Heart right ventricle (tissue), 16 donors: Measurements from ENCODE around the gene CDK4. TPM values are rescaled to one million over a fixed set of nuclear protein-coding genes. Genes with fewer than 3 reads are reported as not detected.
A peak's percentile ranks its signal among the peaks of the same experiment; 100 is the strongest.

ENCODE experiments used
- ATAC-seq, 8 donors: fragments of 200-7000 bp; cut with Tn5 transposase; one replicate each; pipeline ENCODE4 v1.9.1; 2020; ENCODE audit warnings: mild to moderate bottlenecking in 8 of 8, moderate library complexity in 8 of 8, moderate number of reproducible peaks in 1 of 8
- DNase-seq, 2 donors: peaks; one replicate each; pipeline ENCODE4 v3.0.0-alpha.2; 2020
- H3K27ac ChIP-seq, 10 donors: fragments of 200-600 bp; sonication (generic) in 2 of 10; one replicate each; pipeline versions ENCODE4 v1.5.0 to v1.8.0; 2020 to 2022; ENCODE audit warnings: mild to moderate bottlenecking in 3 of 10
- H3K27me3 ChIP-seq, 7 donors: fragments of 200-600 bp; one replicate each; pipeline ENCODE4 v1.8.0; 2021 to 2022; ENCODE audit warnings: mild to moderate bottlenecking in 2 of 7
- H3K36me3 ChIP-seq, 9 donors: fragments of 200-600 bp; sonication (generic) in 1 of 9; one replicate each; pipeline versions ENCODE4 v1.5.0 to v1.8.0; 2020 to 2022; ENCODE audit warnings: mild to moderate bottlenecking in 2 of 9
- H3K4me1 ChIP-seq, 9 donors: fragments of 200-600 bp; sonication (generic) in 1 of 9; one replicate each; pipeline versions ENCODE4 v1.5.0 to v1.8.0; 2020 to 2022; ENCODE audit warnings: mild to moderate bottlenecking in 4 of 9
- H3K4me3 ChIP-seq, 10 donors: fragments of 200-600 bp; sonication (generic) in 2 of 10; one replicate each; pipeline versions ENCODE4 v1.5.0 to v1.8.0; 2020 to 2022; ENCODE audit warnings: mild to moderate bottlenecking in 7 of 10, moderate library complexity in 2 of 10
- H3K9me3 ChIP-seq, 11 donors: fragments of 200-600 bp in 10 of 11; sonication (generic) in 2 of 11; one replicate each; pipeline versions ENCODE4 v1.5.0 to v1.8.0; 2013 to 2022; ENCODE audit warnings: mild to moderate bottlenecking in 2 of 11, control low read depth in 1 of 11, moderate library complexity in 1 of 11
- WGBS, 2 donors: extraction: QIAGEN DNeasy Blood & Tissue Kit; methylation state at CpG; one replicate each; pipeline ENCODE4 v1.1.7; 2013; ENCODE audit warnings: inconsistent platforms in 1 of 2; 5-methylcytosine and 5-hydroxymethylcytosine counted together
- intact Hi-C, 10 donors: fragments of 100-400 bp; cut with DNase I; formaldehyde crosslinking; loops; one replicate each; pipeline versions ENCODE4 v1.11.1 to v1.14.2; 2022
- polyA plus RNA-seq, 2 donors: library from polyadenylated mRNA; stranded (reverse); fragments of 200-250 nt; gene quantifications; one replicate each; pipeline ENCODE4 v1.2.3, GENCODE V29; 2013
- total RNA-seq, 10 donors: library from RNA; stranded (reverse); fragmentation: NEBNext Ultra II Directional in 3 of 10; extraction: Animal tissue kit (Norgen Biotek cat#: 25700) in 3 of 10; gene quantifications; one replicate each; pipeline versions ENCODE4 v1.2.1 to v1.2.4, GENCODE V29; 2021 to 2023
- TF ChIP-seq, protein P1 (sequence below), 9 donors: fragments of 200-600 bp; sonication (generic) in 2 of 9; IDR thresholded peaks; one replicate each; pipeline versions ENCODE4 v1.5.0 to v1.8.0; 2021 to 2022; ENCODE audit warnings: antibody characterized with exemption in 9 of 9, mild to moderate bottlenecking in 5 of 9, moderate library complexity in 1 of 9
- donor health status: Arrhythmogenic right ventricular cardiomyopathy.
- donor health status: ischemic (EF 13 %, LVEDD 7.1; RV severe dilation, severe dysfunction).
- donor health status: healthy with polysubstance abuse.
- donor health status: DM: no; HTN: yes; CAD: no.
- donor health status: DM: no; HTN: no; CAD: no.
- donor health status: ischemic (EF 25% LVEDD 6.9; RV normal size, moderate dysfunction).
- donor health status: ischemic (EF 25% LVEDD 5.7; RV mildly dilated, moderate dysfunction).
- donor health status: healthy.
- donor health status: DM: yes; HTN: yes; CAD: no.
- donor health status: Ischemic cardiomyopathy.
- donor health status: ischemic (EF 35%, LVEDD 5.7; RV mildly dilated, moderate dysfunction).
- donor health status: nonischemic (EF 11% LVEDD 7.7; RV severe dilation, severe dysfunction).
- donor health status: DM: yes; HTN: yes; CAD: no.
- donor health status: PGD.
- donor health status: ischemic (EF 29% LVEDD 5.4; RV normal size, mild dysfunction).
- donor health status: nonischemic (EF 23%, LVEDD 6.1; RV moderate dilation, normal function).

CDK4 gene
- total and polyA plus RNA-seq, 12 donors = 21.7 to 74.0 (median 52.0) TPM

DNA sequence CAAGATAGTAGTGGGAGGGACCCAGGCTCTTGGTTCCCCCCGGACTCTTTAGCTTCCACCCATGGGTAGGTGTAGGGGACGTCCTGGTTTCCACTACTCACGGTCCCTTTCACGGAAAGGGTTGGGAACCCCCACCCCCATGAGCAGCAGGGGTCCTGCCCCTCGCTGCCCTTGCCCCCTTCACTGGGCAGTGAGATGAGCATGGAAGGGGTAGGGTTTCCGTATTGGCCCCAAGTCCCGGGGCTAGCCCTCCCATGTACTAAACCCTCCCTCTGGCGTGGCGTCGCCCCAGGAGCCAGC lies 26.3 kb downstream of the CDK4 start:
- H3K9me3 ChIP-seq = no peaks in the 10 kb centered on the region
- H3K27ac ChIP-seq = peak overlapping the region in 8 of 10 donors; percentile 69 to 83 (median 81)
- no peak for DNase-seq
- H3K4me3 ChIP-seq = peak overlapping the region; percentile 13 to 76 (median 64)
- peaks cover 0 to 59% (median 5%) of the 10 kb centered on the region in 9 donors for H3K36me3 ChIP-seq
- H3K27me3 ChIP-seq = peaks cover 0 to 21% (median 0%) of the 10 kb centered on the region in 7 donors
- TF ChIP-seq, protein P1, sequence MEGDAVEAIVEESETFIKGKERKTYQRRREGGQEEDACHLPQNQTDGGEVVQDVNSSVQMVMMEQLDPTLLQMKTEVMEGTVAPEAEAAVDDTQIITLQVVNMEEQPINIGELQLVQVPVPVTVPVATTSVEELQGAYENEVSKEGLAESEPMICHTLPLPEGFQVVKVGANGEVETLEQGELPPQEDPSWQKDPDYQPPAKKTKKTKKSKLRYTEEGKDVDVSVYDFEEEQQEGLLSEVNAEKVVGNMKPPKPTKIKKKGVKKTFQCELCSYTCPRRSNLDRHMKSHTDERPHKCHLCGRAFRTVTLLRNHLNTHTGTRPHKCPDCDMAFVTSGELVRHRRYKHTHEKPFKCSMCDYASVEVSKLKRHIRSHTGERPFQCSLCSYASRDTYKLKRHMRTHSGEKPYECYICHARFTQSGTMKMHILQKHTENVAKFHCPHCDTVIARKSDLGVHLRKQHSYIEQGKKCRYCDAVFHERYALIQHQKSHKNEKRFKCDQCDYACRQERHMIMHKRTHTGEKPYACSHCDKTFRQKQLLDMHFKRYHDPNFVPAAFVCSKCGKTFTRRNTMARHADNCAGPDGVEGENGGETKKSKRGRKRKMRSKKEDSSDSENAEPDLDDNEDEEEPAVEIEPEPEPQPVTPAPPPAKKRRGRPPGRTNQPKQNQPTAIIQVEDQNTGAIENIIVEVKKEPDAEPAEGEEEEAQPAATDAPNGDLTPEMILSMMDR (IDR thresholded peaks at IDR 0.05) = no peak
- H3K4me1 ChIP-seq = peaks cover 0 to 24% (median 14%) of the 10 kb centered on the region in 9 donors
- 16 to 19% methylated on average over 10 of the region's 10 CpGs for WGBS, 2 donors
- peak in 1 of 8 donors; percentile 8 for ATAC-seq
- intact Hi-C loops = no loop called here

DNA sequence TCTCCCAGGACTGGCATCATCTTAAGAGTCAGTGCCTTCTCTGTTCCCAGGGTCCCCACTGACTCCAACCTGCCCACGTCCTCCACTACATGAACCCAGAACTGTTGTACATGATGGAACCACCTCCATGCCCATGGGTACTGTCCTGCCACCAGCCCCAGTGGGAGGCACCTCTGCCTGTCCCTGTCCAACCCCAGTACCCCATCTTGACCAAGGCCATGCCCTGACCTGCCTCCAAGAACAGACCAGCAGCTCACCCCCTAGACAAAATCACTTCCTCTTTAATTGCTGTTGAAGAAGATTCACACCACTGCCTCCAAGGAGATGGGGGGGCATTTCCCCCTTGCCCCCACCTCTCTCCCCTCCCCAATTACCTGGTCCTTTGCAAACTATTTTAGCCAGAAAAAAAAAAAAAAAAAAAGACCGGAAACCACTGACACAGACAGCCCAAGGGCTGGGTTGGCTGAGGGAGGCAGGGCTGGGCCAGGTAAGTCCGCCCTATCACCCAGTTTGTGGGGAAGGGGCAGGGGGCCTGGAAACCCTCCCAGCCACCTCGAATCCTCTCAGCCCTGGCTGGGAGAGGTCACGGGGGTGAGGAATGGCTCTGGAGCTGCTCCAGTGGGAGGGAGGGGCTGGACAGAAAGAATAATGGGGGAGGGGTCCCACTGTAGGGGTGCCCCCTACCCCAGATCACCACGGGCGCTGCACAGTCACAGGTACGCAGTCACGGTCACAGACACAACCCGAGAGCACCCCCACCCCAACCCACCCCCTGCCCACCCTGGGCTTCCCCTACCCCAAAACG lies 27.0 kb downstream of the CDK4 start:
- Histone ChIP-seq H3K27ac (no peak overlapping the region), H3K27me3 (peaks cover 0 to 15% (median 0%) of the 10 kb centered on the region in 7 donors), H3K9me3 (no peaks in the 10 kb centered on the region), H3K4me3 (no peak overlapping the region), H3K36me3 (peaks cover 0 to 59% (median 12%) of the 10 kb centered on the region in 9 donors), H3K4me1 (peaks cover 0 to 24% (median 14%) of the 10 kb centered on the region in 9 donors)
- no peak for DNase-seq
- intact Hi-C loops = no loop called here
- ATAC-seq = no peak
- WGBS, 2 donors = 55 to 60% methylated on average over 11 of the region's 11 CpGs
- TF ChIP-seq, protein P1 (IDR thresholded peaks at IDR 0.05) = no peak

DNA sequence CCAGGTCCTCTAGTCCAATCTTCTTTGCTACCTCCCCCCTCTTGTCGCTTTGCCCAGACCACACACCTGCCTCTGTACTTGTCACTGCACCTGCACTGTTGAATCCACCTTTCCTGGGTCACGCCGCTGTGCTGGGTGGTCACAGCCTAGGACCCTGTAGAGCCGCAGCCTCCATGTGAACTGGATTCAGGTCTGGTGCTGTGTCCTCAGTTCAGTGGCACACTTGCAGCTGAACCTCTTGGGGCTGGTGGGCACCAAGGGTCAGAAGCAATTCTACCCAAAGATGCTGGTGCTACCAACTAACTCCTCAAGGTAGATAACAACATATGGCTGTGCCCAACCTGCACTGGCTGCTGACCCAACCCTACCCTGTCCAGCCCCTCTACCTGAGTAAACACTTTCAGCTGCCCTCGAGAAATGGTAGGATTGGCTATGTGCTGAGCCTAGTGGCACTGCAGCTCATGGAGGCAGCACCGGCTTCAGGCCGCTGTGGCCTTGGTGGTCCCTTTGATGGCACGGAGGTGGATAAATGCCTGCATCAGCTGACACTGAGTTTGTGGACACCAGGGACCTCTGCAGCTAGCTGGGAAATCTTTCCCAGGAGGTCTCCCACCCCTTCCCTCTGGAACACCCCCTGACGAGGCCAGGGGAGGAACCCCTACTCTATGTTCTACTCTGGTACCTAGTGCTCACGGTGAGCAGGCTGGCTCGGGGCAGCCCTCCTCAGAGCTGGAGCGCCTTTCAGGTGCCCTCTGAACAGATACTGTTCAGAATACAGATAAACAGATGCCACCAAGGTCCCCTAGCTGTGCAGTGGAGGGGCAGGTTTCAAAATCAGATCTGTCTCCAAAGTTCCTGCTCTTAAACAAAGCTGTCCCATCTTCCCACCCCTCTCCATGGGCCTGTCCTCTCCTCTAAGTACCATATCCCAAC lies 27.8 kb downstream of the CDK4 start:
- WGBS, 2 donors = 82 to 83% methylated on average over 12 of the region's 12 CpGs
- intact Hi-C loops = no loop called here

DNA sequence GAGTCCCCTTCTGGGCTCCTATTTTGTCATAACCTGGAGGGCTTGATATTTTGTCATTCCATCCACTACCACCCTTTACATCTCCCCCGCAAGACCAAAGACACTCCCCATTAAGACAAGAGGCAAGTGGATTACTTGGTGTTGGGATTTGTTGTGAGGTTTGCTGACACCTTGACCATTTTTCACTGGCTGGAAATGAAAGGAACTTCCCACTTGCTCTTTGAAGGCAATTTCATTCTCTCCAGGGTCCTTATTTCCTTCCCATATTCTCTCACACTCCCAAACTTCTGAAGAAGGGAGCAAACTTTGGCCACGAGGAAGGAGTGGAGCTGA lies 28.5 kb downstream of the CDK4 start:
- intact Hi-C loops = no loop called here
- ATAC-seq = no peak
- no peak overlapping the region for H3K27ac ChIP-seq
- WGBS, 2 donors = 71 to 77% methylated on average over 2 of the region's 2 CpGs
- H3K36me3 ChIP-seq = peaks cover 0 to 63% (median 27%) of the 10 kb centered on the region in 9 donors
- peaks cover 0 to 13% (median 0%) of the 10 kb centered on the region in 7 donors for H3K27me3 ChIP-seq
- TF ChIP-seq, protein P1 (IDR thresholded peaks at IDR 0.05) = no peak
- no peak for DNase-seq
- H3K4me3 ChIP-seq = no peak overlapping the region
- H3K9me3 ChIP-seq = no peaks in the 10 kb centered on the region
- peaks cover 0 to 24% (median 14%) of the 10 kb centered on the region in 9 donors for H3K4me1 ChIP-seq

More for the DNA sequence above, 27.8 kb downstream of the CDK4 start:
- TF ChIP-seq, protein P1 (IDR thresholded peaks at IDR 0.05) = no peak
- peaks cover 0 to 13% (median 0%) of the 10 kb centered on the region in 7 donors for H3K27me3 ChIP-seq
- H3K9me3 ChIP-seq = no peaks in the 10 kb centered on the region
- H3K4me1 ChIP-seq = peaks cover 0 to 24% (median 14%) of the 10 kb centered on the region in 9 donors
- ATAC-seq = no peak
- peaks cover 0 to 59% (median 21%) of the 10 kb centered on the region in 9 donors for H3K36me3 ChIP-seq
- no peak overlapping the region for H3K4me3 ChIP-seq
- no peak for DNase-seq
- H3K27ac ChIP-seq = no peak overlapping the region
